ENCODE results near the gene OR2V2.
"Not testable (repeated sequence)": the region's sequence is repeated elsewhere in the genome, so short reads cannot be mapped to it uniquely, and the experiment has no call there.

OR2V2 gene

GRCh38 chr5:181105391-181106025 lies 41.9 kb upstream of the OR2V2 start:
- no peak for TF ChIP-seq CTCF (IDR thresholded peaks at IDR 0.05; ENCODE audit: borderline replicate concordance, control extremely low read depth, extremely low read depth, insufficient read depth, missing control alignments)
- no peak for DNase-seq (ENCODE audit: low spot score)
- in situ Hi-C loops (cut with MboI; ENCODE audit: low sequenced_read_pairs, unreplicated experiment) = no loop called here

- no peak for DNase-seq (ENCODE audit: low spot score)
- in situ Hi-C loops (cut with MboI; ENCODE audit: low sequenced_read_pairs, unreplicated experiment) = no loop called here
- TF ChIP-seq CTCF (IDR thresholded peaks at IDR 0.05; ENCODE audit: borderline replicate concordance, control extremely low read depth, extremely low read depth, insufficient read depth, missing control alignments) = no peak
These were observed 39.7 kb upstream of the OR2V2 start for GRCh38 chr5:181107699-181108098.

- in situ Hi-C loops (cut with MboI; ENCODE audit: low sequenced_read_pairs, unreplicated experiment) = no loop called here
- DNase-seq (ENCODE audit: low spot score) = no peak
- TF ChIP-seq CTCF (IDR thresholded peaks at IDR 0.05; ENCODE audit: borderline replicate concordance, control extremely low read depth, extremely low read depth, insufficient read depth, missing control alignments) = no peak
These were observed 38.7 kb upstream of the OR2V2 start for GRCh38 chr5:181108578-181109165.

- DNase-seq (ENCODE audit: low spot score) = no peak
- in situ Hi-C loops (cut with MboI; ENCODE audit: low sequenced_read_pairs, unreplicated experiment) = no loop called here
- TF ChIP-seq CTCF (IDR thresholded peaks at IDR 0.05; ENCODE audit: borderline replicate concordance, control extremely low read depth, extremely low read depth, insufficient read depth, missing control alignments) = no peak
These were observed 37.8 kb upstream of the OR2V2 start for GRCh38 chr5:181109489-181110013.

- no peak for DNase-seq (ENCODE audit: low spot score)
- in situ Hi-C loops (cut with MboI; ENCODE audit: low sequenced_read_pairs, unreplicated experiment) = no loop called here
- no peak for TF ChIP-seq CTCF (IDR thresholded peaks at IDR 0.05; ENCODE audit: borderline replicate concordance, control extremely low read depth, extremely low read depth, insufficient read depth, missing control alignments)
These were observed 36.4 kb upstream of the OR2V2 start for GRCh38 chr5:181111010-181111409.

- in situ Hi-C loops (cut with MboI; ENCODE audit: low sequenced_read_pairs, unreplicated experiment) = no loop called here
- TF ChIP-seq CTCF (IDR thresholded peaks at IDR 0.05; ENCODE audit: borderline replicate concordance, control extremely low read depth, extremely low read depth, insufficient read depth, missing control alignments) = no peak
These were observed 34.9 kb upstream of the OR2V2 start for GRCh38 chr5:181112476-181112875.

GRCh38 chr5:181113572-181113971 lies 33.8 kb upstream of the OR2V2 start:
- DNase-seq (ENCODE audit: low spot score); in situ Hi-C loops (cut with MboI; ENCODE audit: low sequenced_read_pairs, unreplicated experiment): not testable (repeated sequence)

More at GRCh38 chr5:181112476-181112875, 34.9 kb upstream of the OR2V2 start:
- DNase-seq (ENCODE audit: low spot score) = no peak
